Chondrocyte (in vitro differentiated cells): Measurements from ENCODE around the gene SEPSECS. TPM values are rescaled to one million over a fixed set of nuclear protein-coding genes. Genes with fewer than 3 reads are reported as not detected.

Experiments used
- DNase-seq: peaks from one replicate; pipeline ENCODE4 v3.0.0; 2021; ENCODE audit warnings: mixed read lengths, low spot score
- H3K27ac Mint-ChIP-seq: one replicate; pipeline ENCODE4 v1.8.0; 2021; ENCODE audit warnings: mild to moderate bottlenecking, moderate library complexity, mixed read lengths; ENCODE audit not compliant: unreplicated experiment
- H3K27me3 Mint-ChIP-seq: 2 replicates; pipeline ENCODE4 v1.8.0; 2021; ENCODE audit warnings: low read depth, mixed read lengths
- H3K36me3 Mint-ChIP-seq: 2 replicates; pipeline ENCODE4 v1.8.0; 2021; ENCODE audit warnings: low read depth, mixed read lengths
- H3K4me1 Mint-ChIP-seq: 2 replicates; pipeline ENCODE4 v1.8.0; 2021; ENCODE audit warnings: low read depth, mild to moderate bottlenecking, mixed read lengths
- H3K4me3 Mint-ChIP-seq: one replicate; pipeline ENCODE4 v1.8.0; 2021; ENCODE audit warnings: mild to moderate bottlenecking, moderate library complexity, mixed read lengths; ENCODE audit not compliant: unreplicated experiment
- H3K9me3 Mint-ChIP-seq: 2 replicates; pipeline ENCODE4 v1.8.0; 2021; ENCODE audit warnings: low read depth, mixed read lengths
- CTCF ChIP-seq: fragments of 200-600 bp; sonication (generic); IDR thresholded peaks from 2 replicates; pipeline ENCODE4 v1.5.0; 2021; ENCODE audit warnings: antibody characterized with exemption, mild to moderate bottlenecking, moderate library complexity
- total RNA-seq: library from RNA; stranded (reverse); gene quantifications from 3 replicates; pipeline ENCODE4 v1.2.1, GENCODE V29; 2021

SEPSECS gene
- total RNA-seq, 1 donor from 2014 or later: 5.4 TPM

GRCh38 chr4:25106363-25107151, 53.7 kb downstream of the SEPSECS start:
- no peak for TF ChIP-seq CTCF
- Mint-ChIP-seq H3K4me1 (peaks cover 26% of the 10 kb centered on the region), H3K4me3 (no peak overlapping the region), H3K9me3 (peaks cover 4% of the 10 kb centered on the region), H3K27ac (peak overlapping the region; percentile 28), H3K36me3 (no peaks in the 10 kb centered on the region), H3K27me3 (no peaks in the 10 kb centered on the region)
- DNase-seq: no peak

- H3K9me3 Mint-ChIP-seq: peaks cover 8% of the 10 kb centered on the region
- peaks cover 28% of the 10 kb centered on the region for H3K4me1 Mint-ChIP-seq
- DNase-seq: no peak
- TF ChIP-seq CTCF: no peak
- H3K4me3 Mint-ChIP-seq: no peak overlapping the region
- peaks cover 2% of the 10 kb centered on the region for H3K27me3 Mint-ChIP-seq
- H3K36me3 Mint-ChIP-seq: no peaks in the 10 kb centered on the region
- no peak overlapping the region for H3K27ac Mint-ChIP-seq
These were observed 55.7 kb downstream of the SEPSECS start for GRCh38 chr4:25104591-25104990.

GRCh38 chr4:25103418-25103817, 56.8 kb downstream of the SEPSECS start:
- no peaks in the 10 kb centered on the region for H3K36me3 Mint-ChIP-seq
- peaks cover 36% of the 10 kb centered on the region for H3K4me1 Mint-ChIP-seq
- H3K4me3 Mint-ChIP-seq: no peak overlapping the region
- TF ChIP-seq CTCF: no peak
- DNase-seq: no peak
- no peak overlapping the region for H3K27ac Mint-ChIP-seq
- H3K27me3 Mint-ChIP-seq: peaks cover 2% of the 10 kb centered on the region
- H3K9me3 Mint-ChIP-seq: peaks cover 8% of the 10 kb centered on the region

- Mint-ChIP-seq H3K27ac (no peak overlapping the region), H3K9me3 (peaks cover 8% of the 10 kb centered on the region), H3K4me1 (peaks cover 22% of the 10 kb centered on the region), H3K36me3 (no peaks in the 10 kb centered on the region), H3K27me3 (peaks cover 5% of the 10 kb centered on the region), H3K4me3 (no peak overlapping the region)
- TF ChIP-seq CTCF: no peak
- no peak for DNase-seq
These were observed 58.4 kb downstream of the SEPSECS start for GRCh38 chr4:25101836-25102235.

GRCh38 chr4:25100710-25101109, 59.5 kb downstream of the SEPSECS start:
- H3K9me3 Mint-ChIP-seq: peaks cover 8% of the 10 kb centered on the region
- H3K4me1 Mint-ChIP-seq: peaks cover 21% of the 10 kb centered on the region
- H3K27me3 Mint-ChIP-seq: peaks cover 5% of the 10 kb centered on the region
- no peak for TF ChIP-seq CTCF
- H3K4me3 Mint-ChIP-seq: no peak overlapping the region
- no peak for DNase-seq
- no peak overlapping the region for H3K27ac Mint-ChIP-seq
- no peaks in the 10 kb centered on the region for H3K36me3 Mint-ChIP-seq
